Spleen (tissue), 7 donors: Measurements from ENCODE around the gene LYPD3.

Experiments
- POLR2A ChIP-seq, 3 donors: fragments of 450-650 bp; IDR thresholded peaks; one replicate each; pipeline ENCODE4 v1.5.1; 2017; ENCODE audit warnings: antibody characterized with exemption in 3 of 3, mild to moderate bottlenecking in 1 of 3
- TF ChIP-seq, protein P1 (sequence below), 11 experiments: fragments of 200-600 bp in 7 of 11; fragments of 450-650 bp in 4 of 11; sonication (generic) in 4 of 11; IDR thresholded peaks in 8 of 11; conservative IDR thresholded peaks in 3 of 11; 1 replicate in 7 of 11; 2 replicates in 4 of 11; pipeline versions ENCODE4 v1.4.0 to v1.8.0; 2016 to 2021; ENCODE audit warnings: antibody characterized with exemption in 11 of 11, inconsistent platforms in 4 of 11, mild to moderate bottlenecking in 1 of 11
- donor health status: DM: no; HTN: no; CAD: no; lungs with moderate emphysema.
- donor health status: DM: no; HTN: no; CAD: no.
- donor health status: DM: no; HTN: no; CAD: no.

DNA sequence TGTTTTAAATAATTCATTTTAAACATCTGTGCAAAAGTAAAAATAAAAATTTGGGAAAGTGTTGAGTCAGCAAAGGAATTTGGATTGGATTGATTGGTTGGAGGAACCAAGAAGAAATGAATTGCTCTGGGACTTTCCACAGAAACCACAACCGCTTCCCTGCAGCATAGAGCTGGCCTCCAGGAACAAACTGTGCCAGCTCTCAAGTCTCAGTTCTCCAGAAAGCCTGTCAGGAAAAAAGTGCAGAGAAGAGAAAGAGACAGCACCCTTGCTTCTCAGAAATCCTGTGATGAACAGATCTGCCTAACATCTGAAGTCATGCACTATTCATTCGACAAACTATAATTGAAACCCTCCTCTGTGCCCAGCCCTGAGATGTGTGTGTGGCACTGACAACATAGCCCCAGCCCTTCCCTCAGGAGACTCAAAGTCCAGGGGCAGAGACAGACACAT, 14.8 kb downstream of the LYPD3 start:
- TF ChIP-seq, protein P1, sequence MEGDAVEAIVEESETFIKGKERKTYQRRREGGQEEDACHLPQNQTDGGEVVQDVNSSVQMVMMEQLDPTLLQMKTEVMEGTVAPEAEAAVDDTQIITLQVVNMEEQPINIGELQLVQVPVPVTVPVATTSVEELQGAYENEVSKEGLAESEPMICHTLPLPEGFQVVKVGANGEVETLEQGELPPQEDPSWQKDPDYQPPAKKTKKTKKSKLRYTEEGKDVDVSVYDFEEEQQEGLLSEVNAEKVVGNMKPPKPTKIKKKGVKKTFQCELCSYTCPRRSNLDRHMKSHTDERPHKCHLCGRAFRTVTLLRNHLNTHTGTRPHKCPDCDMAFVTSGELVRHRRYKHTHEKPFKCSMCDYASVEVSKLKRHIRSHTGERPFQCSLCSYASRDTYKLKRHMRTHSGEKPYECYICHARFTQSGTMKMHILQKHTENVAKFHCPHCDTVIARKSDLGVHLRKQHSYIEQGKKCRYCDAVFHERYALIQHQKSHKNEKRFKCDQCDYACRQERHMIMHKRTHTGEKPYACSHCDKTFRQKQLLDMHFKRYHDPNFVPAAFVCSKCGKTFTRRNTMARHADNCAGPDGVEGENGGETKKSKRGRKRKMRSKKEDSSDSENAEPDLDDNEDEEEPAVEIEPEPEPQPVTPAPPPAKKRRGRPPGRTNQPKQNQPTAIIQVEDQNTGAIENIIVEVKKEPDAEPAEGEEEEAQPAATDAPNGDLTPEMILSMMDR (IDR thresholded peaks at IDR 0.05 in 8 of 11, conservative IDR thresholded peaks at IDR 0.05 in 3 of 11): no peak
- no peak for TF ChIP-seq POLR2A (IDR thresholded peaks at IDR 0.05)
